ENCODE measurements around the gene CCDC192.
"Not testable (repeated sequence)": the region's sequence is repeated elsewhere in the genome, so short reads cannot be mapped to it uniquely, and the experiment has no call there.

Gene CCDC192

GRCh38 chr5:127777957-127778356 is 74.8 kb downstream of the CCDC192 start:
- H3K27me3 ChIP-seq: no peaks in the 10 kb centered on the region
- no peaks in the 10 kb centered on the region for H3K9me3 ChIP-seq
- H3K4me3 ChIP-seq (ENCODE audit: low read depth, low read length): no peak overlapping the region
- H3K4me1 ChIP-seq: no peaks in the 10 kb centered on the region
- DNase-seq: no peak
- no peaks in the 10 kb centered on the region for H3K36me3 ChIP-seq
- TF ChIP-seq CTCF (IDR thresholded peaks at IDR 0.05; ENCODE audit: low read depth, low read length): no peak

- not testable (repeated sequence) for H3K36me3 ChIP-seq; H3K9me3 ChIP-seq; H3K4me3 ChIP-seq (ENCODE audit: low read depth, low read length); H3K27me3 ChIP-seq; H3K4me1 ChIP-seq; DNase-seq
Observed at GRCh38 chr5:127782450-127782849, 79.3 kb downstream of the CCDC192 start.

- no peak for DNase-seq
- no peak overlapping the region for H3K4me3 ChIP-seq (ENCODE audit: low read depth, low read length)
- TF ChIP-seq CTCF (IDR thresholded peaks at IDR 0.05; ENCODE audit: low read depth, low read length): no peak
- H3K36me3 ChIP-seq: no peaks in the 10 kb centered on the region
- H3K27me3 ChIP-seq: no peaks in the 10 kb centered on the region
- no peaks in the 10 kb centered on the region for H3K4me1 ChIP-seq
- no peaks in the 10 kb centered on the region for H3K9me3 ChIP-seq
Observed at GRCh38 chr5:127785098-127785927, 82.1 kb downstream of the CCDC192 start.

- H3K27me3 ChIP-seq: no peaks in the 10 kb centered on the region
- no peak for TF ChIP-seq CTCF (IDR thresholded peaks at IDR 0.05; ENCODE audit: low read depth, low read length)
- no peaks in the 10 kb centered on the region for H3K36me3 ChIP-seq
- no peak overlapping the region for H3K4me3 ChIP-seq (ENCODE audit: low read depth, low read length)
- no peaks in the 10 kb centered on the region for H3K9me3 ChIP-seq
- no peak for DNase-seq
- no peaks in the 10 kb centered on the region for H3K4me1 ChIP-seq
Observed at GRCh38 chr5:127791439-127791838, 88.2 kb downstream of the CCDC192 start.

- not testable (repeated sequence) for H3K27me3 ChIP-seq; H3K4me3 ChIP-seq (ENCODE audit: low read depth, low read length); DNase-seq
Observed at GRCh38 chr5:127791908-127792307, 88.7 kb downstream of the CCDC192 start.

GRCh38 chr5:127793052-127793451 is 89.9 kb downstream of the CCDC192 start:
- H3K27me3 ChIP-seq: no peaks in the 10 kb centered on the region
- no peaks in the 10 kb centered on the region for H3K9me3 ChIP-seq
- H3K4me1 ChIP-seq: no peaks in the 10 kb centered on the region
- H3K36me3 ChIP-seq: no peaks in the 10 kb centered on the region
- no peak overlapping the region for H3K4me3 ChIP-seq (ENCODE audit: low read depth, low read length)
- no peak for DNase-seq
- no peak for TF ChIP-seq CTCF (IDR thresholded peaks at IDR 0.05; ENCODE audit: low read depth, low read length)

More at GRCh38 chr5:127791908-127792307, 88.7 kb downstream of the CCDC192 start:
- not testable (repeated sequence) for H3K9me3 ChIP-seq, H3K36me3 ChIP-seq, H3K4me1 ChIP-seq

- Histone ChIP-seq H3K36me3 (no peaks in the 10 kb centered on the region), H3K27me3 (no peaks in the 10 kb centered on the region), H3K4me1 (no peaks in the 10 kb centered on the region), H3K4me3 (ENCODE audit: low read depth, low read length) (no peak overlapping the region), H3K9me3 (no peaks in the 10 kb centered on the region)
- TF ChIP-seq CTCF (IDR thresholded peaks at IDR 0.05; ENCODE audit: low read depth, low read length): no peak
- DNase-seq: no peak
Observed at GRCh38 chr5:127793879-127794278, 90.7 kb downstream of the CCDC192 start.

Measured in BE2C (cell line).